SU-DHL-6 (cell line): ENCODE measurements around the gene NEK6.
A peak's percentile ranks its signal among the peaks of the same experiment; 100 is the strongest.

ENCODE experiments used
- H2AFZ ChIP-seq: fragments of 200-600 bp; sonication (generic); 2 replicates; pipeline ENCODE4 v1.6.1; 2014; ENCODE audit warnings: low read depth, mild to moderate bottlenecking, moderate library complexity, mixed read lengths, antibody characterized with exemption, low read length; ENCODE audit not compliant: severe bottlenecking
- H3F3A ChIP-seq: fragments of 200-600 bp; shearing (Covaris generic); 2 replicates; pipeline ENCODE4 v1.6.0; 2016; ENCODE audit warnings: antibody characterized with exemption, mild to moderate bottlenecking; ENCODE audit not compliant: insufficient read depth
- H3K27ac ChIP-seq: fragments of 200-600 bp; sonication (generic); 2 replicates; pipeline ENCODE4 v1.5.1; 2016; ENCODE audit warnings: low read depth, mild to moderate bottlenecking, low read length, moderate library complexity, mixed read lengths
- H3K27me3 ChIP-seq: fragments of 200-600 bp; sonication (generic), shearing (Covaris generic); 2 replicates; pipeline ENCODE4 v1.6.0; 2014; ENCODE audit warnings: mild to moderate bottlenecking, low read length
- H3K36me3 ChIP-seq: fragments of 200-600 bp; sonication (generic); 2 replicates; pipeline ENCODE4 v1.6.1; 2014; ENCODE audit warnings: mild to moderate bottlenecking, low read length, mixed read lengths
- H3K4me2 ChIP-seq: fragments of 300-600, 200-600 bp; shearing (Covaris generic), sonication (generic); 2 replicates; pipeline ENCODE4 v1.6.0; 2014; ENCODE audit warnings: low read length, low read depth, mild to moderate bottlenecking; ENCODE audit not compliant: poor library complexity, severe bottlenecking
- H3K4me3 ChIP-seq: fragments of 200-600 bp; sonication (generic); 2 replicates; pipeline ENCODE4 v1.5.1; 2014; ENCODE audit warnings: antibody characterized with exemption, low read length, mild to moderate bottlenecking, mixed read lengths; ENCODE audit not compliant: insufficient read depth, poor library complexity, severe bottlenecking
- H3K79me2 ChIP-seq: fragments of 200-600 bp; sonication (generic); 2 replicates; pipeline ENCODE4 v1.6.1; 2014; ENCODE audit warnings: mild to moderate bottlenecking, low read length, moderate library complexity; ENCODE audit not compliant: insufficient read depth
- H3K9ac ChIP-seq: fragments of 200-600 bp; sonication (generic); 2 replicates; pipeline ENCODE4 v1.7.0; 2014; ENCODE audit warnings: mild to moderate bottlenecking, low read length
- H3K9me2 ChIP-seq: fragments of 200-600 bp; sonication (generic); replicated peaks from 2 replicates; pipeline ENCODE4 v1.6.1; 2014; ENCODE audit warnings: low read length; ENCODE audit not compliant: insufficient read depth
- H3K9me3 ChIP-seq: fragments of 200-600 bp; sonication (generic); 2 replicates; pipeline ENCODE4 v1.6.1; 2014; ENCODE audit warnings: low read length, mixed read lengths; ENCODE audit not compliant: insufficient read depth
- H4K20me1 ChIP-seq: fragments of 200-600 bp; sonication (generic); 2 replicates; pipeline ENCODE4 v1.6.1; 2014; ENCODE audit warnings: low read depth, mild to moderate bottlenecking, antibody characterized with exemption, low read length, moderate library complexity, mixed read lengths
- EZH2phosphoT487 ChIP-seq: fragments of 200-600 bp; sonication (generic), shearing (Covaris generic); conservative IDR thresholded peaks from 2 replicates; pipeline ENCODE4 v1.6.1; 2018; ENCODE audit warnings: mild to moderate bottlenecking, antibody characterized with exemption, low read length, moderate library complexity, mixed read lengths
- TF ChIP-seq, protein P1 (sequence below): fragments of 200-600 bp; sonication (generic); IDR thresholded peaks from one replicate; pipeline ENCODE4 v1.5.1; 2017; ENCODE audit warnings: antibody characterized with exemption, mild to moderate bottlenecking, low read length, moderate library complexity; ENCODE audit not compliant: insufficient read depth, poor library complexity, severe bottlenecking

The NEK6 gene

DNA sequence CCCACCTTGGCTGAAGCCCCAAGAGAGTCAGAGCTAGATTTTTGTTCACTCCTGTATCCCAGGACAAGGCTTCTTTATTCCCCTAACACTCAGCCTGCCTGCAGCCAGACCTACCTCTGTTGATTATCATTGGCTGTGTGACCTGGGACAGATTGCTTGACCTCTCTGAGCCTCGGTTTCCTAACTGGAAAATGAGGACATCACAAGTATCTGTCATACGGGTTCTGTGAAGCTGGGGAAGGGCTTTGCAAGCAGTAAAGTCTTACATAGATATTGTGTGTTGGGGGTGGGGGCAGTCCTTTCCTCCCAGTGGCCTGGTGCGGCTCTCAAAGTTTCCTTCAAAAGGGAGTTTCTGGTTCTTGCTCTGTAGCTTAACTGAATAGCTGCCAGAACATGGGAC, 2.5 kb upstream of the NEK6 start:
- Histone ChIP-seq H4K20me1 (no peaks in the 10 kb centered on the region), H3K4me2 (no peak overlapping the region), H3F3A (peaks cover 13% of the 10 kb centered on the region; the same call in 1 of the 2 replicates), H3K9me3 (no peaks in the 10 kb centered on the region), H3K27ac (no peak overlapping the region), H3K9me2 (no peaks in the 10 kb centered on the region), H3K36me3 (no peaks in the 10 kb centered on the region; the same call in 1 of the 2 replicates), H2AFZ (no peak overlapping the region), H3K4me3 (no peak overlapping the region), H3K9ac (no peak overlapping the region), H3K79me2 (peaks cover 21% of the 10 kb centered on the region), H3K27me3 (no peaks in the 10 kb centered on the region)
- TF ChIP-seq, protein P1, sequence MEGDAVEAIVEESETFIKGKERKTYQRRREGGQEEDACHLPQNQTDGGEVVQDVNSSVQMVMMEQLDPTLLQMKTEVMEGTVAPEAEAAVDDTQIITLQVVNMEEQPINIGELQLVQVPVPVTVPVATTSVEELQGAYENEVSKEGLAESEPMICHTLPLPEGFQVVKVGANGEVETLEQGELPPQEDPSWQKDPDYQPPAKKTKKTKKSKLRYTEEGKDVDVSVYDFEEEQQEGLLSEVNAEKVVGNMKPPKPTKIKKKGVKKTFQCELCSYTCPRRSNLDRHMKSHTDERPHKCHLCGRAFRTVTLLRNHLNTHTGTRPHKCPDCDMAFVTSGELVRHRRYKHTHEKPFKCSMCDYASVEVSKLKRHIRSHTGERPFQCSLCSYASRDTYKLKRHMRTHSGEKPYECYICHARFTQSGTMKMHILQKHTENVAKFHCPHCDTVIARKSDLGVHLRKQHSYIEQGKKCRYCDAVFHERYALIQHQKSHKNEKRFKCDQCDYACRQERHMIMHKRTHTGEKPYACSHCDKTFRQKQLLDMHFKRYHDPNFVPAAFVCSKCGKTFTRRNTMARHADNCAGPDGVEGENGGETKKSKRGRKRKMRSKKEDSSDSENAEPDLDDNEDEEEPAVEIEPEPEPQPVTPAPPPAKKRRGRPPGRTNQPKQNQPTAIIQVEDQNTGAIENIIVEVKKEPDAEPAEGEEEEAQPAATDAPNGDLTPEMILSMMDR: no peak
- no peak for TF ChIP-seq EZH2phosphoT487

- H3K9me2 ChIP-seq: no peaks in the 10 kb centered on the region
- no peaks in the 10 kb centered on the region; the same call in 1 of the 2 replicates for H3K36me3 ChIP-seq
- H3K27ac ChIP-seq: no peak overlapping the region
- no peaks in the 10 kb centered on the region for H3K27me3 ChIP-seq
- no peak for TF ChIP-seq EZH2phosphoT487
- TF ChIP-seq, protein P1: no peak
- peaks cover 35% of the 10 kb centered on the region for H3K79me2 ChIP-seq
- H3K4me2 ChIP-seq: peak overlapping the region; percentile 74
- peaks cover 26% of the 10 kb centered on the region for H3F3A ChIP-seq
- H2AFZ ChIP-seq: no peak overlapping the region
- no peak overlapping the region for H3K4me3 ChIP-seq
- no peaks in the 10 kb centered on the region for H4K20me1 ChIP-seq
- H3K9ac ChIP-seq: peak overlapping the region; percentile 59
- H3K9me3 ChIP-seq: no peaks in the 10 kb centered on the region
These were observed 1.2 kb upstream of the NEK6 start for GRCh38 chr9:124256517-124257069.

GRCh38 chr9:124257070-124257843, 492 bp upstream of the NEK6 start:
- Histone ChIP-seq H3K4me3 (peak overlapping the region; percentile 53), H3K4me2 (peak overlapping the region; percentile 74), H3K36me3 (no peaks in the 10 kb centered on the region; the same call in 1 of the 2 replicates), H3F3A (peaks cover 33% of the 10 kb centered on the region), H3K27ac (peak overlapping the region; percentile 35), H4K20me1 (no peaks in the 10 kb centered on the region), H3K27me3 (no peaks in the 10 kb centered on the region), H2AFZ (no peak overlapping the region), H3K9ac (peak overlapping the region; percentile 59), H3K9me2 (no peaks in the 10 kb centered on the region), H3K79me2 (peaks cover 41% of the 10 kb centered on the region), H3K9me3 (no peaks in the 10 kb centered on the region)
- TF ChIP-seq EZH2phosphoT487: no peak
- TF ChIP-seq, protein P1: no peak
